K562 (cell line): ENCODE results near the gene RCN2. TPM values are rescaled to one million over a fixed set of nuclear protein-coding genes. Genes with fewer than 3 reads are reported as not detected.

Experiments used
- CBX2 ChIP-seq: fragments of 200-600 bp; sonication (generic); IDR thresholded peaks from one replicate; pipeline ENCODE4 v1.6.1; 2012; ENCODE audit warnings: mild to moderate bottlenecking, low read length, inconsistent platforms; ENCODE audit not compliant: insufficient read depth, poor library complexity, severe bottlenecking
- E2F3 ChIP-seq: fragments of 250-450 bp; sonication (Bioruptor Pico); IDR thresholded peaks from 2 replicates; pipeline ENCODE4 v1.4.0; 2020; ENCODE audit warnings: mild to moderate bottlenecking
- FOS ChIP-seq: IDR thresholded peaks from 3 replicates; pipeline ENCODE4 v1.6.1; 2011; ENCODE audit not compliant: insufficient read length; ENCODE audit errors: extremely low read depth
- FOXK1 ChIP-seq: sonication (generic); formaldehyde crosslinking; IDR thresholded peaks from 2 replicates; pipeline ENCODE4 v1.8.0; 2022; ENCODE audit warnings: missing genetic modification reagents, mild to moderate bottlenecking, borderline replicate concordance
- HMGXB4 ChIP-seq: sonication (generic); formaldehyde crosslinking; IDR thresholded peaks from 2 replicates; pipeline ENCODE4 v1.8.1; 2023; ENCODE audit warnings: mild to moderate bottlenecking, missing genetic modification reagents
- HNRNPL ChIP-seq: fragments of 200-400 bp; formaldehyde crosslinking; IDR thresholded peaks from 2 replicates; pipeline ENCODE4 v1.6.1; 2017; ENCODE audit warnings: low read depth, mild to moderate bottlenecking, low read length
- MBD2 ChIP-seq: sonication (generic); IDR thresholded peaks from 2 replicates; pipeline ENCODE4 v1.6.1; 2016; ENCODE audit warnings: low read depth, borderline replicate concordance
- MTA3 ChIP-seq: fragments of 450-650 bp; formaldehyde crosslinking; IDR thresholded peaks from 2 replicates; pipeline ENCODE4 v1.6.1; 2017; ENCODE audit warnings: mild to moderate bottlenecking, borderline replicate concordance
- MXI1 ChIP-seq: IDR thresholded peaks from 2 replicates; pipeline ENCODE4 v1.6.1; 2011; ENCODE audit warnings: low read depth, mild to moderate bottlenecking, improper control_type of control experiment, low read length
- NCOA6 ChIP-seq: fragments of 450-650 bp; IDR thresholded peaks from 2 replicates; pipeline ENCODE4 v1.6.1; 2017; ENCODE audit warnings: mild to moderate bottlenecking
- POLR2B ChIP-seq: fragments of 450-650 bp; IDR thresholded peaks from 2 replicates; pipeline ENCODE4 v1.6.1; 2018; ENCODE audit warnings: low read depth; ENCODE audit not compliant: partially characterized antibody
- POU5F1 ChIP-seq: fragments of 150-350 bp; IDR thresholded peaks from 2 replicates; pipeline ENCODE4 v1.6.1; 2014; ENCODE audit warnings: borderline replicate concordance, low read length, low read depth, mild to moderate bottlenecking; ENCODE audit not compliant: partially characterized antibody
- RFX5 ChIP-seq: IDR thresholded peaks from 2 replicates; pipeline ENCODE4 v1.6.1; 2011; ENCODE audit warnings: low read depth, mild to moderate bottlenecking, improper control_type of control experiment, low read length
- SMAD2 ChIP-seq: fragments of 150-350 bp; IDR thresholded peaks from 2 replicates; pipeline ENCODE4 v1.6.1; 2014; ENCODE audit warnings: low read depth, mild to moderate bottlenecking, low read length
- SMARCC2 ChIP-seq: fragments of 450-650 bp; IDR thresholded peaks from 2 replicates; pipeline ENCODE4 v1.6.1; 2017; ENCODE audit warnings: antibody characterized with exemption, moderate library complexity, mild to moderate bottlenecking, low read depth
- ZBTB43 ChIP-seq: sonication (generic); formaldehyde crosslinking; IDR thresholded peaks from 2 replicates; pipeline ENCODE4 v1.8.0; 2023; ENCODE audit warnings: mild to moderate bottlenecking, missing genetic modification reagents
- ZNF12 ChIP-seq: sonication (generic); formaldehyde crosslinking; IDR thresholded peaks from 2 replicates; pipeline ENCODE4 v1.4.0; 2020; ENCODE audit warnings: mild to moderate bottlenecking, missing genetic modification reagents
- ZNF140 ChIP-seq: fragments of 250-450 bp; sonication (Bioruptor Pico); IDR thresholded peaks from 2 replicates; pipeline ENCODE4 v1.8.0; 2021; ENCODE audit warnings: moderate library complexity, mild to moderate bottlenecking, inconsistent platforms
- ZNF239 ChIP-seq: fragments of 250-450 bp; sonication (Bioruptor Pico); IDR thresholded peaks from 2 replicates; pipeline ENCODE4 v1.4.0; 2020; ENCODE audit warnings: mild to moderate bottlenecking
- ZNF778 ChIP-seq: fragments of 450-650 bp; formaldehyde crosslinking; IDR thresholded peaks from 2 replicates; pipeline ENCODE4 v1.4.0; 2020; ENCODE audit warnings: mild to moderate bottlenecking, moderate library complexity
- ZNF830 ChIP-seq: fragments of 250-450 bp; sonication (Bioruptor Pico); IDR thresholded peaks from 2 replicates; pipeline ENCODE4 v1.5.0; 2021; ENCODE audit warnings: mild to moderate bottlenecking
- ZSCAN32 ChIP-seq: fragments of 450-650 bp; formaldehyde crosslinking; IDR thresholded peaks from 2 replicates; pipeline ENCODE4 v1.4.0; 2020; ENCODE audit warnings: mild to moderate bottlenecking, moderate library complexity
- polyA plus RNA-seq, 8 experiments: library from polyadenylated mRNA; depleted of rRNA in 4 of 8; stranded (reverse) in 5 of 8; unstranded in 3 of 8; fragments of >200 nt; fragmentation: Nextera tagmentation in 2 of 8; fragmentation: Illumina TruSeq in 1 of 8; extraction: Ambion mirVana in 2 of 8; extraction: Trizol in 1 of 8; gene quantifications; 2 replicates each; pipeline versions ENCODE4 v1.2.1 to v1.2.3, GENCODE V29; 2011 to 2014; ENCODE audit warnings: inconsistent platforms in 1 of 8, missing spikeins in 1 of 8
- total RNA-seq, 7 experiments: library from RNA; depleted of rRNA in 6 of 7; stranded (reverse); fragments of >200 nt in 6 of 7; fragmentation: Illumina TruSeq in 2 of 7; extraction: Trizol in 2 of 7; gene quantifications; 2 replicates each; pipeline versions ENCODE4 v1.2.1 to v1.2.3, GENCODE V29; 2011 to 2021; ENCODE audit warnings: low replicate concordance in 1 of 7
- TF ChIP-seq, protein P1 (sequence below): fragments of 250-450 bp; sonication (Bioruptor Pico); IDR thresholded peaks from 2 replicates; pipeline ENCODE4 v1.8.0; 2022; ENCODE audit warnings: moderate library complexity, mild to moderate bottlenecking, inconsistent platforms

RCN2 gene
- total and polyA plus RNA-seq, 9 of the 15 experiments (the other 6 are each of a cell fraction or from before 2014, with no cell fraction given) = 20.9 to 63.6 (median 52.8) TPM

DNA sequence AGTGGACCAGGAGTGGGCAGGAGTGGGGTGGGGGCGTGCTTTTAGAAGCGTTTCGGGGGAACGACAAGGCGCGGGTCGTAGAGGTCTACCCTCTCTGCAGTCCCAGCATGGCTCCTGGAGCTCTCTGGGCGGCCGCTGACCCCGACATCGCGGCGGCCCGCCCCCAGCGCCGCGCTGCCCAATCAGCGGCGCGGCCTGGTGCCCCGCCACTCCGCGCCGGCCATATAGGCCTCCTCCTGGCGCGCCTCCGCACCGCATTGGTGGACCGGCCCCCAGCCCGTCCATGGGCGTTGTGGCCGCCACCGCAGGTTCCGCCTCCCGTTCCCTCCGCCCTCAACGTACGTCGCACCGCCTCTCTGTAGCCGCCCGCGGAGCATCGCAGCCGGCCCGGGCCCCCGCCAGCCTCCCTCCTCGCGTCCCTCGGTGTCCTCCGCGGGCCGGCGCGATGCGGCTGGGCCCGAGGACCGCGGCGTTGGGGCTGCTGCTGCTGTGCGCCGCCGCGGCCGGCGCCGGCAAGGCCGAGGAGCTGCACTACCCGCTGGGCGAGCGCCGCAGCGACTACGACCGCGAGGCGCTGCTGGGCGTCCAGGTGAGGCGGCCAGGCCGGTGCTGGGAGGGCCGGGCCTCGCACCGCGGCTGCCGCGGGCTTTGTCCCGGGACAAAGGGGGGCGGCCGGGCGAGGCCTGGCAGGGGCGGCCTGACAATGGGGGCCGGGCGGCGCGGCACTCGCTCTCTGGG lies at the start of gene RCN2 (continued):
- TF ChIP-seq FOS (peak; percentile 90), HMGXB4 (CRISPR knock-in tag) (no peak), HNRNPL (no peak), NCOA6 (no peak), MTA3 (peak; percentile 79; the same call in 1 of the 2 replicates), POU5F1 (no peak), MXI1 (no peak), ZSCAN32 (CRISPR knock-in tag) (no peak), E2F3 (CRISPR knock-in tag) (no peak), SMARCC2 (no peak), ZBTB43 (CRISPR knock-in tag) (no peak), ZNF140 (CRISPR knock-in tag) (no peak), ZNF830 (no peak), CBX2 (no peak), RFX5 (no peak), SMAD2 (no peak), MBD2 (peak; percentile 81; the same call in 1 of the 2 replicates), ZNF12 (no peak), ZNF239 (no peak), ZNF778 (CRISPR knock-in tag) (no peak), POLR2B (peak; percentile 91), FOXK1 (CRISPR knock-in tag) (no peak)
- TF ChIP-seq, protein P1, sequence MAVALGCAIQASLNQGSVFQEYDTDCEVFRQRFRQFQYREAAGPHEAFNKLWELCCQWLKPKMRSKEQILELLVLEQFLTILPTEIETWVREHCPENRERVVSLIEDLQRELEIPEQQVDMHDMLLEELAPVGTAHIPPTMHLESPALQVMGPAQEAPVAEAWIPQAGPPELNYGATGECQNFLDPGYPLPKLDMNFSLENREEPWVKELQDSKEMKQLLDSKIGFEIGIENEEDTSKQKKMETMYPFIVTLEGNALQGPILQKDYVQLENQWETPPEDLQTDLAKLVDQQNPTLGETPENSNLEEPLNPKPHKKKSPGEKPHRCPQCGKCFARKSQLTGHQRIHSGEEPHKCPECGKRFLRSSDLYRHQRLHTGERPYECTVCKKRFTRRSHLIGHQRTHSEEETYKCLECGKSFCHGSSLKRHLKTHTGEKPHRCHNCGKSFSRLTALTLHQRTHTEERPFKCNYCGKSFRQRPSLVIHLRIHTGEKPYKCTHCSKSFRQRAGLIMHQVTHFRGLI (CRISPR knock-in tag) = no peak
